OCI-LY7 (cell line): ENCODE measurements around the gene LCE7A. TPM values are rescaled to one million over a fixed set of nuclear protein-coding genes. Genes with fewer than 3 reads are reported as not detected.

Experiments used
- BruUV-seq: library from RNA; stranded (reverse); fragments of 400-500 nt; replicated peaks from 2 replicates; lab custom pipeline; 2021; lab: Mats Ljungman, UMichigan
- CTCF ChIA-PET: fragments of 300-600 bp; sonication (Branson Sonifier 250); formaldehyde crosslinking; loops from one replicate; lab custom pipeline; 2022; ENCODE audit warnings: antibody characterized with exemption; ENCODE audit not compliant: unreplicated experiment; lab: Charles Lee
- POLR2A ChIA-PET: fragments of 300-600 bp; sonication (Branson Sonifier 250); formaldehyde crosslinking; loops from one replicate; lab custom pipeline; 2022; ENCODE audit warnings: antibody characterized with exemption; lab: Charles Lee
- DNase-seq: peaks from one replicate; pipeline ENCODE4 v3.0.0-alpha.2; 2015; ENCODE audit warnings: low spot score
- H2AFZ ChIP-seq: fragments of 200-600 bp; sonication (generic), shearing (Covaris generic); 2 replicates; pipeline ENCODE4 v1.6.1; 2014; ENCODE audit warnings: mild to moderate bottlenecking, antibody characterized with exemption, low read length, moderate library complexity
- H3K27ac ChIP-seq: fragments of 200-600 bp; sonication (generic); 2 replicates; pipeline ENCODE4 v1.5.1; 2014; ENCODE audit warnings: mixed run types, low read depth, mild to moderate bottlenecking, moderate library complexity, low read length, inconsistent platforms; ENCODE audit not compliant: poor library complexity, severe bottlenecking
- H3K36me3 ChIP-seq: fragments of 200-600 bp; sonication (generic); 2 replicates; pipeline ENCODE4 v1.6.1; 2014; ENCODE audit warnings: mild to moderate bottlenecking, antibody characterized with exemption, low read length, moderate library complexity, mixed read lengths; ENCODE audit not compliant: insufficient read depth
- H3K4me1 ChIP-seq: fragments of 200-600 bp; sonication (generic); 2 replicates; pipeline ENCODE4 v1.5.1; 2014; ENCODE audit warnings: mild to moderate bottlenecking, low read length; ENCODE audit not compliant: insufficient read depth, poor library complexity, severe bottlenecking
- H3K4me2 ChIP-seq: fragments of 200-600 bp; sonication (generic); 2 replicates; pipeline ENCODE4 v1.6.1; 2014; ENCODE audit warnings: mild to moderate bottlenecking, low read length
- H3K4me3 ChIP-seq: fragments of 200-600 bp; sonication (generic); 2 replicates; pipeline ENCODE4 v1.5.1; 2014; ENCODE audit warnings: mild to moderate bottlenecking, low read depth, low read length; ENCODE audit not compliant: poor library complexity, severe bottlenecking
- H3K79me2 ChIP-seq: fragments of 200-600 bp; sonication (generic); 2 replicates; pipeline ENCODE4 v1.6.1; 2016; ENCODE audit warnings: low read depth, mild to moderate bottlenecking, low read length, moderate library complexity, mixed read lengths; ENCODE audit not compliant: insufficient read depth
- H3K9me2 ChIP-seq: fragments of 200-600 bp; sonication (generic); 2 replicates; pipeline ENCODE4 v1.6.1; 2016; ENCODE audit warnings: mild to moderate bottlenecking, low read length, mixed read lengths; ENCODE audit not compliant: insufficient read depth
- H3K9me3 ChIP-seq: fragments of 200-600 bp; sonication (generic); 2 replicates; pipeline ENCODE4 v1.6.1; 2014; ENCODE audit warnings: mild to moderate bottlenecking, mixed run types, low read length, mixed read lengths
- H4K20me1 ChIP-seq: fragments of 200-600 bp; sonication (generic); 2 replicates; pipeline ENCODE4 v1.6.1; 2014; ENCODE audit warnings: mild to moderate bottlenecking, antibody characterized with exemption, low read length, moderate library complexity, mixed read lengths; ENCODE audit not compliant: insufficient read depth
- EZH2phosphoT487 ChIP-seq: fragments of 200-600 bp; sonication (generic); IDR thresholded peaks from 2 replicates; pipeline ENCODE4 v1.6.1; 2018; ENCODE audit warnings: low read depth, borderline replicate concordance, mild to moderate bottlenecking, mixed run types, antibody characterized with exemption, low read length, moderate library complexity, mixed read lengths
- intact Hi-C: fragments of 100-400 bp; cut with micrococcal nuclease; formaldehyde crosslinking; loops from one replicate; pipeline ENCODE4 v1.10.0; 2022; ENCODE audit not compliant: unreplicated experiment
- total RNA-seq, 2 experiments: library from RNA; depleted of rRNA in 1 of 2; stranded (reverse); fragments of >200 nt in 1 of 2; shearing (Covaris generic) in 1 of 2; gene quantifications; 2 replicates each; pipeline ENCODE4 v1.2.3, GENCODE V29; 2014 to 2022
- TF ChIP-seq, protein P1 (sequence below): fragments of 200-600 bp; sonication (generic); conservative IDR thresholded peaks from 2 replicates; pipeline ENCODE4 v1.5.1; 2014; ENCODE audit warnings: mild to moderate bottlenecking, antibody characterized with exemption, low read length, moderate library complexity, mixed read lengths

LCE7A gene
- total RNA-seq, 2 experiments from 2014 or later: not detected

GRCh38 chr1:152906023-152906565 lies 46.3 kb downstream of the LCE7A start:
- TF ChIP-seq EZH2phosphoT487: no peak
- TF ChIP-seq, protein P1, sequence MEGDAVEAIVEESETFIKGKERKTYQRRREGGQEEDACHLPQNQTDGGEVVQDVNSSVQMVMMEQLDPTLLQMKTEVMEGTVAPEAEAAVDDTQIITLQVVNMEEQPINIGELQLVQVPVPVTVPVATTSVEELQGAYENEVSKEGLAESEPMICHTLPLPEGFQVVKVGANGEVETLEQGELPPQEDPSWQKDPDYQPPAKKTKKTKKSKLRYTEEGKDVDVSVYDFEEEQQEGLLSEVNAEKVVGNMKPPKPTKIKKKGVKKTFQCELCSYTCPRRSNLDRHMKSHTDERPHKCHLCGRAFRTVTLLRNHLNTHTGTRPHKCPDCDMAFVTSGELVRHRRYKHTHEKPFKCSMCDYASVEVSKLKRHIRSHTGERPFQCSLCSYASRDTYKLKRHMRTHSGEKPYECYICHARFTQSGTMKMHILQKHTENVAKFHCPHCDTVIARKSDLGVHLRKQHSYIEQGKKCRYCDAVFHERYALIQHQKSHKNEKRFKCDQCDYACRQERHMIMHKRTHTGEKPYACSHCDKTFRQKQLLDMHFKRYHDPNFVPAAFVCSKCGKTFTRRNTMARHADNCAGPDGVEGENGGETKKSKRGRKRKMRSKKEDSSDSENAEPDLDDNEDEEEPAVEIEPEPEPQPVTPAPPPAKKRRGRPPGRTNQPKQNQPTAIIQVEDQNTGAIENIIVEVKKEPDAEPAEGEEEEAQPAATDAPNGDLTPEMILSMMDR: no peak
- Histone ChIP-seq H2AFZ (no peak overlapping the region), H3K27ac (no peak overlapping the region), H3K4me2 (no peak overlapping the region), H3K9me3 (no peaks in the 10 kb centered on the region), H3K36me3 (no peaks in the 10 kb centered on the region), H3K4me1 (no peaks in the 10 kb centered on the region), H3K79me2 (no peaks in the 10 kb centered on the region), H3K9me2 (no peaks in the 10 kb centered on the region), H3K4me3 (no peak overlapping the region), H4K20me1 (no peaks in the 10 kb centered on the region)
- ChIA-PET CTCF (no interaction called here), POLR2A (no interaction called here)
- intact Hi-C loops: no loop called here
- BruUV-seq: no TSS peak
- DNase-seq: no peak

- BruUV-seq: no TSS peak
- H3K79me2 ChIP-seq: no peaks in the 10 kb centered on the region
- no peaks in the 10 kb centered on the region for H3K9me2 ChIP-seq
- POLR2A ChIA-PET: no interaction called here
- H3K4me2 ChIP-seq: no peak within 1 kb of the TSS
- H3K4me1 ChIP-seq: no peaks in the 10 kb centered on the region
- CTCF ChIA-PET: no interaction called here
- H2AFZ ChIP-seq: no peak within 1 kb of the TSS
- H3K27ac ChIP-seq: no peak within 1 kb of the TSS
- H3K36me3 ChIP-seq: no peaks in the 10 kb centered on the region
- no peak for DNase-seq
- no peak within 1 kb of the TSS for H3K4me3 ChIP-seq
- TF ChIP-seq, protein P1: no peak
- no peak for TF ChIP-seq EZH2phosphoT487
- intact Hi-C loops: no loop called here
- H4K20me1 ChIP-seq: no peaks in the 10 kb centered on the region
- H3K9me3 ChIP-seq: no peaks in the 10 kb centered on the region
These were observed 48.1 kb downstream of the LCE7A start, which contains the start of gene IVL for GRCh38 chr1:152907686-152908601. TSS of gene IVL (plus strand) at chr1:152908546. CDS start at chr1:152909798, 1,252 bp downstream.

- Histone ChIP-seq H3K4me2 (no peak overlapping the region), H3K27ac (no peak overlapping the region), H3K4me3 (no peak overlapping the region), H3K36me3 (no peaks in the 10 kb centered on the region), H3K79me2 (no peaks in the 10 kb centered on the region), H2AFZ (no peak overlapping the region), H3K9me3 (no peaks in the 10 kb centered on the region), H3K9me2 (no peaks in the 10 kb centered on the region), H3K4me1 (no peaks in the 10 kb centered on the region), H4K20me1 (no peaks in the 10 kb centered on the region)
- POLR2A ChIA-PET: no interaction called here
- TF ChIP-seq, protein P1: no peak
- TF ChIP-seq EZH2phosphoT487: no peak
- no peak for DNase-seq
- intact Hi-C loops: no loop called here
- CTCF ChIA-PET: no interaction called here
- BruUV-seq: no TSS peak
These were observed 49.4 kb downstream of the LCE7A start for GRCh38 chr1:152909206-152909605.
